Stimulated activated naive CD8-positive, alpha-beta T cell treated with anti-CD3 and anti-CD28 coated beads, Interleukin-15, Interleukin-2, amounts not matched to agents 100 U/mL and 50 U/mL, for 24 hours (primary cell): Measurements from ENCODE around the gene KRTAP6-2.

Source experiments
- ATAC-seq: fragments of 150-1000 bp; cut with Tn5 transposase; one replicate; pipeline ENCODE4 v1.10.0; 2021
- DNase-seq: peaks from one replicate; pipeline ENCODE4 v3.0.0; 2021

The KRTAP6-2 gene

DNA sequence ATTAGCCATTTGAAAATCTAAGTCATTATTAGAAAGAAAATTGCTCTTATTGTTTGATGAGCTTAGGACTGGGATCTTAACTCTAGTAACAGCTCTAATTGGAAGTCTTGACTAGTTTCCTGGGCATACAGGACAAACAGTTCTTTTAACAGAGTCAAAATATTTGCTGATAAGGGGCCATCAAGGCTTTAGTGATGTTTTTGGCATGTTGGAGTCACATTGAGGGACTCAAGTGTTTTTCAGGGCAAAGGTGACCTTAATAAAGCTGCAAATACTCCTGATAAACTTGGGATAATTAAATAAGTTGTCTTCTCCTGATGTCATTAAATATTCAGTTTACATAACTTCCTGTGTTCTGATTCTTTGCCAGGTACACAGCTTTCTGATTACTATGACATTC is 31.1 kb downstream of the KRTAP6-2 start:
- DNase-seq (no peak), ATAC-seq (no peak)

DNA sequence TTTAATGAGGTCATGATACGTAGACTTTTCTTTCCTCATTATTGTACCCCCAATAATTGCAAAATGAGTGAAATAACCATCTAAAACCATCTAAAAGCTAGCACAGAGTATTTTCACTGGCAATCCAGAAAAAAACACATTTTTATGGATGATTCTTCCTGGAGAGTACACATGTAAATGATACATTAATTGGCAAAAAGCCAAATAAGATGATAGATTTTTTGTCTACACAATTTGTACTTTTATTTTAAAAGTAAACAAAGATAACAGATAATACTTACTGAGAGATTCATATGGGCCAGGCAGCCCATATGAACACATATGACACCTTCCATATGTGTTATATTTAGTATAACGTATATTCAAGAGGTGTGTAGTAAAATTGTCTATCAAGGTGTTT is 35.1 kb downstream of the KRTAP6-2 start:
- DNase-seq (no peak), ATAC-seq (no peak)

DNA sequence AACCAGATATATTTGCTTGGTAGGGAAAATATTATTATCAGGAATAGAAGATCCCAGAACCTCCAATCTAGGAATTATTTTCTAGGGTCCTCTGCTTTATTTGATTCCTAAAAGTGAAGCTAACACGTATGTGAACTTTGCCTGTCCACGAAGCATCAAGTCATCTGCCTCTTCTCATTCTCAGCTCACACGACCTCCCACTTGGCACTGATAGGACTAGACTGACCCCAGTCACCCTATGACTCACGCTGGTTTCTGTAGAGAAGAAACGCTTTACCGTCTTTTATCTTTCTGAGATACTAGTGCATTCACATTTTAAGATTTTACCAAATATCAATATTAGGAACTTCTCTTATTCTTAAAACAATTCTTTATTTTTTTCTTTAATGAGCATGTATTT is 35.6 kb downstream of the KRTAP6-2 start:
- DNase-seq (no peak), ATAC-seq (no peak)

DNA sequence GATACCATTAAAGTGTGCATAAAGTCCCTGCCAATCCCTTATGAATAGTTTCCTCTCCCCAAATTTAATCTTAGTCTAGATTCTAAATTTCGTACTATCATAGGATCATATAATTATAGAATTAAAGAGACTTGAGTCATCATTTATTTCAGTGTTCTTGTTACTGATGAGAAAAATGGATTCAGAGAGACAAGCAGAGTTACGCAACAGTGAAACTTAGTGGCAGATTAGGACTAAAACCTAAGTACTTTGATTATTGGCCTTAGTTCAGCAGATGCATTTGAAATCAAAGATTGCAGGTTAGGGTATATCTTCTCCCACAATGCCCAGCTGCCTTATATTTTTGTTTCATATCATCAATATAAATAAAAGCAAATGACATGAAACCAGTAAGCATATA is 36.7 kb downstream of the KRTAP6-2 start:
- ATAC-seq (no peak), DNase-seq (no peak)

DNA sequence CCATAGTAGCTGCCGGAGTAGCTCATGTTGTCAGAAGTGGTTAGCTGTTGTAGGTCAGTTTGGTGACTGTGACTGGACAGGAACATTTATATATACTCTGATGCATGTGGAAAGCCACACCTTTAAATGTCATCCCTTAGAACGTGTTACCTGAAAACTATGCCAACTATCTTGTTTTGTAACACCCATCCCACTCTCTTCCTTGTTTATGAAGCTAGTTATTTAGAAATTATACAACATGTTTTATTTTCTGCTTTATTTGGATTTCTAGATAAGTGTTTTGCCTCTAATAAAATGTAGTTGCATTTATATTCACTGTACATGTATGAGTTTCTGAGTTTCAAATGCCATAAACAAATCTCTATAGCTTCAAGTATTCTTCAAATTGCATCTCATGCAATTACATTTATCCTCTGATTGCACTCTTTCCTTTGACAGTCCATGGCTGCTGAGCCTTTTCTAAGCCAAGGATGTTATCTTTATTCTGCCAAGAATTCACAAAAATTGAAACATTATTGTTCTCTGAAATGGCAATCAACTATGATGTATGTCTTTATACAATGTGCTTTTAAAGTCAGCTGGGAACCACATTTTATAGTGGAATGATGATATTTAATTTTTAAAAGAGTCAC is 37.3 kb downstream of the KRTAP6-2 start, which contains the start of gene KRTAP19-7:
Gene KRTAP19-7, minus strand, starts transcription at position 51 of the 632 bp plus-strand sequence. Its CDS starts 25 bp downstream, at position 26.
- ATAC-seq (no peak), DNase-seq (no peak)

DNA sequence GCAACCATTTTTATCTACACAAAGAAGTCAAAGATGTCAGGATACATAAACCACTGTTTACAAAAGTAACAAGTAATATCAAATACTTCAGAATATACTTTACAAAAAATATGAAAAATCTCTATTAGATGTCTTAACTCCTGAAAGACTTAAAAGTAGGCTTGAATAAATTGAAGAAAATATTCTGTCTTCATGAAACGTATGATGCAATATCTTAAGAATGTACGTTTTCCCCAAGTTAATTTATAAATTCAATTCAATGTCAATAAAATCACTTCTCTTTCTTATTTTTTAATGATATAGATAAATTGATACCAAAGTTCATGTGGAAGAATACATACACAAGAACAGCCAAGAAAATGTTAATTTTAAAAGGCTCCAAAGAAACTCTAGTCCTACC is 43.6 kb downstream of the KRTAP6-2 start:
- ATAC-seq: no peak
- DNase-seq: no peak

DNA sequence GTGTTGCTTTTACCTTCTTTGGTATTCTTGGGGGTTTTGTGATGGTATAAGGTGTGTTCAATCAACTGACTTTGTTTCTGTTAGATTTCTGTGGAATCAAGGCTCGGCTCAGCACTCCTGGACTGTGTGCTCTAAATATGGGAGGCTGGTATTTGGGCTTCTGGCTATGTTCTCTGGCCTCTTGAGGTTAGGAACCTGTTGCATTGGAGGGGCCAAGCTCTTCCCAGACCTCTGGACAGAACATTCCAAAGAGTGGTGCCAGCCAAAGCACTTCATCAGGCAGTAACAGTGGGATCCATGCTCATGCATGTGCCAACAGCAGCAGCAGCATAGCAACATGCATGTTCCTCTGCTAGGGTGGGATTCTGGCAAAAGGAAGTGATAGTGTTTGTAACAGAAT is 45.9 kb downstream of the KRTAP6-2 start:
- no peak for DNase-seq
- no peak for ATAC-seq
